K562 (cell line): ENCODE data around the gene LRRC51. TPM values are rescaled to one million over a fixed set of nuclear protein-coding genes. Genes with fewer than 3 reads are reported as not detected.
A peak's percentile ranks its signal among the peaks of the same experiment; 100 is the strongest.

Experiments
- ARID4B ChIP-seq: sonication (generic); formaldehyde crosslinking; IDR thresholded peaks from 2 replicates; pipeline ENCODE4 v1.8.0; 2022; ENCODE audit warnings: mild to moderate bottlenecking, missing genetic modification reagents
- CBFA2T2 ChIP-seq: fragments of 450-650 bp; conservative IDR thresholded peaks from 2 replicates; pipeline ENCODE4 v1.6.1; 2017; ENCODE audit warnings: mild to moderate bottlenecking
- CHD2 ChIP-seq: IDR thresholded peaks from 2 replicates; pipeline ENCODE4 v1.6.1; 2011; ENCODE audit warnings: low read depth, low read length
- CREB5 ChIP-seq: fragments of 250-450 bp; sonication (Bioruptor Pico); IDR thresholded peaks from 2 replicates; pipeline ENCODE4 v1.5.0; 2020; ENCODE audit warnings: mild to moderate bottlenecking
- EGR1 ChIP-seq: fragments of 450-650 bp; conservative IDR thresholded peaks from 2 replicates; pipeline ENCODE4 v1.6.1; 2017; ENCODE audit warnings: mild to moderate bottlenecking
- FOXM1 ChIP-seq, 2 experiments: fragments of 450-650 bp in 1 of 2; sonication (generic) in 1 of 2; formaldehyde crosslinking in 1 of 2; IDR thresholded peaks; 2 replicates each; pipeline versions ENCODE4 v1.6.1 to v1.9.0; 2017 to 2022; ENCODE audit warnings: low read depth in 2 of 2, mild to moderate bottlenecking in 2 of 2, missing genetic modification reagents in 1 of 2, moderate library complexity in 1 of 2
- KDM1A ChIP-seq, 2 experiments: fragments of 450-650 bp; IDR thresholded peaks; 2 replicates each; pipeline ENCODE4 v1.6.1; 2016; ENCODE audit warnings: mild to moderate bottlenecking in 2 of 2
- LARP7 ChIP-seq: fragments of 450-650 bp; IDR thresholded peaks from 2 replicates; pipeline ENCODE4 v1.6.1; 2016
- MAX ChIP-seq: sonication (generic); formaldehyde crosslinking; IDR thresholded peaks from 2 replicates; pipeline ENCODE4 v1.9.0; 2022; ENCODE audit warnings: mild to moderate bottlenecking, missing genetic modification reagents
- MTA3 ChIP-seq: fragments of 450-650 bp; formaldehyde crosslinking; IDR thresholded peaks from 2 replicates; pipeline ENCODE4 v1.6.1; 2017; ENCODE audit warnings: mild to moderate bottlenecking, borderline replicate concordance
- MYC ChIP-seq, 2 experiments: fragments of 250-450 bp in 1 of 2; sonication (Bioruptor Pico) in 1 of 2; IDR thresholded peaks; 2 replicates each; pipeline versions ENCODE4 v1.5.1 to v1.6.1; 2012 to 2021; ENCODE audit warnings: low read depth in 2 of 2, borderline replicate concordance in 1 of 2, improper control_type of control experiment in 1 of 2, low read length in 1 of 2, mild to moderate bottlenecking in 1 of 2, moderate library complexity in 1 of 2
- NONO ChIP-seq, 2 experiments: fragments of 200-400 bp in 1 of 2; fragments of 450-650 bp in 1 of 2; formaldehyde crosslinking in 1 of 2; IDR thresholded peaks; 2 replicates each; pipeline ENCODE4 v1.6.1; 2017; ENCODE audit warnings: low read depth in 2 of 2, mild to moderate bottlenecking in 2 of 2, moderate library complexity in 2 of 2, low read length in 1 of 2
- PHF21A ChIP-seq: fragments of 450-650 bp; IDR thresholded peaks from 2 replicates; pipeline ENCODE4 v1.6.1; 2017; ENCODE audit warnings: low read depth, borderline replicate concordance
- RCOR1 ChIP-seq, 2 experiments: IDR thresholded peaks; 2 replicates each; pipeline ENCODE4 v1.6.1; 2012; ENCODE audit warnings: low read depth in 2 of 2, low read length in 2 of 2, borderline replicate concordance in 1 of 2, improper control_type of control experiment in 1 of 2
- SMC3 ChIP-seq: conservative IDR thresholded peaks from 2 replicates; pipeline ENCODE4 v1.6.1; 2011; ENCODE audit warnings: low read depth, low read length, improper control_type of control experiment; ENCODE audit not compliant: insufficient read depth
- SP2 ChIP-seq: IDR thresholded peaks from 2 replicates; pipeline ENCODE4 v1.6.1; 2011; ENCODE audit warnings: mild to moderate bottlenecking, low read depth, low read length, moderate library complexity; ENCODE audit not compliant: poor library complexity, severe bottlenecking; ENCODE audit errors: extremely low read depth
- TBP ChIP-seq: optimal IDR thresholded peaks from 2 replicates; pipeline ENCODE3; 2011; ENCODE audit warnings: low read depth, low read length, improper control_type of control experiment
- U2AF2 ChIP-seq: fragments of 200-400 bp; formaldehyde crosslinking; optimal IDR thresholded peaks from 2 replicates; pipeline ENCODE3; 2017; ENCODE audit warnings: low read depth, mild to moderate bottlenecking, low read length
- ZNF384 ChIP-seq: IDR thresholded peaks from 2 replicates; pipeline ENCODE4 v1.6.1; 2012; ENCODE audit warnings: low read depth, low read length, improper control_type of control experiment
- ZNF639 ChIP-seq, 2 experiments: fragments of 200-800 bp in 1 of 2; sonication (Bioruptor generic) in 1 of 2; sonication (generic) in 1 of 2; formaldehyde crosslinking in 1 of 2; IDR thresholded peaks in 1 of 2; conservative IDR thresholded peaks in 1 of 2; 2 replicates each; pipeline versions ENCODE4 v1.5.0 to v1.6.1; 2016 to 2020; ENCODE audit warnings: missing compliant biosample characterization in 1 of 2, missing genetic modification characterization in 1 of 2, missing genetic modification reagents in 1 of 2
- ZNF644 ChIP-seq: fragments of 200-800 bp; sonication (Bioruptor generic); IDR thresholded peaks from 2 replicates; pipeline ENCODE4 v1.6.1; 2016; ENCODE audit warnings: low read depth, missing genetic modification characterization, missing compliant biosample characterization
- polyA plus RNA-seq, 8 experiments: library from polyadenylated mRNA; depleted of rRNA in 4 of 8; stranded (reverse) in 5 of 8; unstranded in 3 of 8; fragments of >200 nt; fragmentation: Nextera tagmentation in 2 of 8; fragmentation: Illumina TruSeq in 1 of 8; extraction: Ambion mirVana in 2 of 8; extraction: Trizol in 1 of 8; gene quantifications; 2 replicates each; pipeline versions ENCODE4 v1.2.1 to v1.2.3, GENCODE V29; 2011 to 2014; ENCODE audit warnings: inconsistent platforms in 1 of 8, missing spikeins in 1 of 8
- total RNA-seq, 7 experiments: library from RNA; depleted of rRNA in 6 of 7; stranded (reverse); fragments of >200 nt in 6 of 7; fragmentation: Illumina TruSeq in 2 of 7; extraction: Trizol in 2 of 7; gene quantifications; 2 replicates each; pipeline versions ENCODE4 v1.2.1 to v1.2.3, GENCODE V29; 2011 to 2021; ENCODE audit warnings: low replicate concordance in 1 of 7

The LRRC51 gene
- total and polyA plus RNA-seq, 9 of the 15 experiments (the other 6 are each of a cell fraction or from before 2014, with no cell fraction given) = 4.7 to 10.6 (median 5.6) TPM

- TF ChIP-seq ARID4B (no peak), SP2 (no peak), MTA3 (peak; percentile 46; the same call in 1 of the 2 replicates), CBFA2T2 (no peak), NONO (IDR thresholded peaks at IDR 0.05; ENCODE audit: low read depth in 2 of 2, low read length in 1 of 2) (no peak), RCOR1 (IDR thresholded peaks at IDR 0.05; ENCODE audit: borderline replicate concordance in 1 of 2, low read depth in 2 of 2, low read length in 2 of 2) (peak in 1 of 2 experiments; percentile 60; a peak in 1 of 4 replicates), MAX (CRISPR knock-in tag) (no peak), CHD2 (no peak), FOXM1 (IDR thresholded peaks at IDR 0.05; ENCODE audit: low read depth) (no peak), FOXM1 (CRISPR knock-in tag; IDR thresholded peaks at IDR 0.05; ENCODE audit: low read depth) (no peak), LARP7 (no peak), EGR1 (peak; percentile 63), ZNF639 (CRISPR knock-in tag; conservative IDR thresholded peaks at IDR 0.05 in 1 of 2, IDR thresholded peaks at IDR 0.05 in 1 of 2) (no peak), ZNF644 (tag) (no peak), CREB5 (CRISPR knock-in tag) (no peak), KDM1A (IDR thresholded peaks at IDR 0.05) (no peak), MYC (IDR thresholded peaks at IDR 0.05; ENCODE audit: low read depth, low read length) (0 out of 2 replicates have a peak, but pooled peaks have one; percentile 24), MYC (CRISPR knock-in tag; IDR thresholded peaks at IDR 0.05; ENCODE audit: borderline replicate concordance, low read depth) (no peak), PHF21A (no peak), TBP (no peak), ZNF384 (no peak), SMC3 (peak; percentile 91), U2AF2 (no peak)
Measured at GRCh38 chr11:72091292-72091691, 10.6 kb downstream of the LRRC51 start (continued).
